Measurements from ENCODE around the gene ZSCAN1.

ZSCAN1 gene

DNA sequence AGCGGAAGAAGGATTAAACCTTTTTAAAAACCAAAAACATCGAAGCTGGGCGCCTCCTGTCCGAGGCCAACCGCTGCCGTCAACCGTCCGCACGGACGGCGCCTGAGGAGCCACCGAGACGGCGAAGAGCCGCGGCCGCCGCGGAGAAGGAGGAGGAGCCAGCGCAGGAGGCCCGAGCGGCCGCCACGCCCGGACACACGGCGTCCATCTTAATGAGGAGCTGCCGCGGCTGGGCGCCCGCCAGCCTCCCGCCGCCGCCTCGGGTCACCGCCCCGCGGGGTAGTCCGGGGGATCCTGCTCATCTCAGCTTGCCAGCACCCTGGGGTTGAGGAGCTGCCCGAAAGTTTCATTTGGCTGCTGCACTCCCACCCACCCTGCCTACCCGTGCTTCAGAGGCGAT lies 10.6 kb downstream of the ZSCAN1 start:
- Histone ChIP-seq H3K36me3 (ENCODE audit: control insufficient read depth, insufficient read depth, low read length) (no peaks in the 10 kb centered on the region), H3K4me3 (replicated peaks; ENCODE audit: low read depth, low read length) (no peak overlapping the region)

GRCh38 chr19:58044886-58045285 lies 11.1 kb downstream of the ZSCAN1 start:
- Histone ChIP-seq H3K36me3 (ENCODE audit: control insufficient read depth, insufficient read depth, low read length) (no peaks in the 10 kb centered on the region), H3K27me3 (replicated peaks; ENCODE audit: control insufficient read depth, insufficient read depth, low read length) (no peaks in the 10 kb centered on the region), H3K4me3 (replicated peaks; ENCODE audit: low read depth, low read length) (no peak overlapping the region)
- DNase-seq (ENCODE audit: extremely low read depth, insufficient read length): no peak
- no peak for TF ChIP-seq CTCF (IDR thresholded peaks at IDR 0.05; ENCODE audit: insufficient read depth, low read length, poor library complexity, severe bottlenecking)

More for the DNA sequence above, 10.6 kb downstream of the ZSCAN1 start:
- H3K27me3 ChIP-seq (replicated peaks; ENCODE audit: control insufficient read depth, insufficient read depth, low read length): no peaks in the 10 kb centered on the region
- no peak for TF ChIP-seq CTCF (IDR thresholded peaks at IDR 0.05; ENCODE audit: insufficient read depth, low read length, poor library complexity, severe bottlenecking)
- DNase-seq (ENCODE audit: extremely low read depth, insufficient read length): no peak

DNA sequence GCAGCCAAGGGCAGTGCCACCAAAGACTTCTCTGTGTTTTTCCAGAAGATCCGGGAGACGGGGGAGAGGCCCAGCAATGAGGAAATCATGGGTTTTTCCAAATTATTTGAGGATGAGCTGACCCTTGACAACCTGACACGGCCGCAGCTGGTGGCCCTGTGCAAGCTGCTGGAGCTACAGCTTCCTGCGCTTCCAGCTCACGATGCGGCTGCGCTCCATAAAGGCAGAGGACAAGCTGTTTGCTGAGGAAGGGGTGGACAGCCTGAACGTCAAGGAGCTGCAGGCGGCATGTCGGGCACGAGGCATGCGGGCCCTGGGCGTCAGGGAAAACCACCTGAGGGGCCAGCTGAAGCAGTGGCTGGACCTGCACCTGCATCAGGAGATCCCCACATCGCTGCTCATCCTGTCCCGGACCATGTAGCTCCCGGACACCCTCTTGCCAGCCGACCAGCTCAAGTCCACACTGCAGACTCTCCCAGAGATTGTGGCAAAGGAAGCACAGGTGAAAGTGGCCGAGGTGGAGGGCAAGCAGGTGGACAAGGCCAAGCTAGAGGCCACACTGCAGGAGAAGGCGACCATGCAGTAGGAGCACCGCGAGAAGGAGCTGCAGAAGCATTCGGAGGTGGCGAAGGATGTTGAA lies 11.7 kb downstream of the ZSCAN1 start:
- DNase-seq (ENCODE audit: extremely low read depth, insufficient read length): no peak
- H3K36me3 ChIP-seq (ENCODE audit: control insufficient read depth, insufficient read depth, low read length): no peaks in the 10 kb centered on the region
- no peak overlapping the region for H3K4me3 ChIP-seq (replicated peaks; ENCODE audit: low read depth, low read length)
- no peak for TF ChIP-seq CTCF (IDR thresholded peaks at IDR 0.05; ENCODE audit: insufficient read depth, low read length, poor library complexity, severe bottlenecking)
- H3K27me3 ChIP-seq (replicated peaks; ENCODE audit: control insufficient read depth, insufficient read depth, low read length): no peaks in the 10 kb centered on the region

GRCh38 chr19:58046856-58047255 lies 13.0 kb downstream of the ZSCAN1 start:
- no peak for TF ChIP-seq CTCF (IDR thresholded peaks at IDR 0.05; ENCODE audit: insufficient read depth, low read length, poor library complexity, severe bottlenecking)
- Histone ChIP-seq H3K4me3 (replicated peaks; ENCODE audit: low read depth, low read length) (no peak overlapping the region), H3K27me3 (replicated peaks; ENCODE audit: control insufficient read depth, insufficient read depth, low read length) (no peaks in the 10 kb centered on the region), H3K36me3 (ENCODE audit: control insufficient read depth, insufficient read depth, low read length) (no peaks in the 10 kb centered on the region)
- DNase-seq (ENCODE audit: extremely low read depth, insufficient read length): no peak

GRCh38 chr19:58047672-58048071 lies 13.8 kb downstream of the ZSCAN1 start:
- H3K27me3 ChIP-seq (replicated peaks; ENCODE audit: control insufficient read depth, insufficient read depth, low read length): no peaks in the 10 kb centered on the region
- H3K36me3 ChIP-seq (ENCODE audit: control insufficient read depth, insufficient read depth, low read length): no peaks in the 10 kb centered on the region
- DNase-seq (ENCODE audit: extremely low read depth, insufficient read length): no peak
- TF ChIP-seq CTCF (IDR thresholded peaks at IDR 0.05; ENCODE audit: insufficient read depth, low read length, poor library complexity, severe bottlenecking): no peak
- H3K4me3 ChIP-seq (replicated peaks; ENCODE audit: low read depth, low read length): no peak overlapping the region

DNA sequence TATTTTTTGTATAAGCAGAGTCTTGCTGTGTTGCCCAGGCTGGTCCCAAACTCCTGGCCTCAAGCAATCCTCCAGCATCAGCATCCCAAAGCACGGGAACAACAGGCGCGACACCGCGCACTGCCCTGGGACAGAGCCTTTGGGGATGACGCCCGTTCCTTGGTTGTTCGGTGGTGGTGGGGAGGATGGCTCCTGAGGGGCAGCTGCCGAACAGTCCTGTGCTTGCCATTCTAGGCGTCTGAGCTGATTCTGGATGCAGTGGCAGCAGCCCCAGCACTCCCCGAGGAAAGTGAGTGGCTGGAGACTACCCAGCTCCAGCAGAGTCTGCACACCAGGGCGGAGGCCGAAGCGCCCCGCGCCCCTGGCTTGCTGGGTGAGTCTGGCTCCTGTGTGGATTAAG lies 18.4 kb downstream of the ZSCAN1 start:
- no peaks in the 10 kb centered on the region for H3K27me3 ChIP-seq (replicated peaks; ENCODE audit: control insufficient read depth, insufficient read depth, low read length)
- TF ChIP-seq CTCF (IDR thresholded peaks at IDR 0.05; ENCODE audit: insufficient read depth, low read length, poor library complexity, severe bottlenecking): no peak
- no peaks in the 10 kb centered on the region for H3K36me3 ChIP-seq (ENCODE audit: control insufficient read depth, insufficient read depth, low read length)
- DNase-seq (ENCODE audit: extremely low read depth, insufficient read length): no peak
- no peak overlapping the region for H3K4me3 ChIP-seq (replicated peaks; ENCODE audit: low read depth, low read length)
